Measurements from ENCODE around the gene KIR3DL1.
"Not testable (repeated sequence)": the region's sequence is repeated elsewhere in the genome, so short reads cannot be mapped to it uniquely, and the experiment has no call there.

The KIR3DL1 gene

GRCh38 chr19:54817670-54818536 is 1.6 kb downstream of the KIR3DL1 start:
- no peaks in the 10 kb centered on the region for H3F3A ChIP-seq (ENCODE audit: insufficient read depth, low read length)
- no peak overlapping the region for H2AFZ ChIP-seq (ENCODE audit: low read length)
- H3K9me3 ChIP-seq (ENCODE audit: low read length), result no peaks in the 10 kb centered on the region
- no peak overlapping the region for H3K4me2 ChIP-seq (ENCODE audit: low read length)
- H3K9me2 ChIP-seq (ENCODE audit: low read depth, low read length), result no peaks in the 10 kb centered on the region
- H4K20me1 ChIP-seq (ENCODE audit: insufficient read depth, low read length), result no peaks in the 10 kb centered on the region
- TF ChIP-seq EZH2 (IDR thresholded peaks at IDR 0.05; ENCODE audit: borderline replicate concordance, low read length) (no peak), CTCF (IDR thresholded peaks at IDR 0.05; ENCODE audit: low read length) (no peak)
- H3K27me3 ChIP-seq (ENCODE audit: insufficient read depth, low read length), result no peaks in the 10 kb centered on the region
- no peak overlapping the region for H3K4me3 ChIP-seq (ENCODE audit: low read depth, low read length, poor library complexity, severe bottlenecking)
- no peaks in the 10 kb centered on the region for H3K4me1 ChIP-seq (ENCODE audit: insufficient read depth, low read length, severe bottlenecking)
- no peak overlapping the region for H3K9ac ChIP-seq (ENCODE audit: low read length)
- no peaks in the 10 kb centered on the region for H3K79me2 ChIP-seq (ENCODE audit: insufficient read depth, low read length)
- H3K36me3 ChIP-seq (ENCODE audit: insufficient read depth, low read length), result no peaks in the 10 kb centered on the region
- H3K27ac ChIP-seq (ENCODE audit: low read depth, low read length, poor library complexity, severe bottlenecking), result no peak overlapping the region

- not testable (repeated sequence) for H3K4me3 ChIP-seq (ENCODE audit: low read depth, low read length, poor library complexity, severe bottlenecking); H3K27me3 ChIP-seq (ENCODE audit: insufficient read depth, low read length); H3K4me1 ChIP-seq (ENCODE audit: insufficient read depth, low read length, severe bottlenecking); H3K4me2 ChIP-seq (ENCODE audit: low read length); H3K79me2 ChIP-seq (ENCODE audit: insufficient read depth, low read length); H3K36me3 ChIP-seq (ENCODE audit: insufficient read depth, low read length); H3K9ac ChIP-seq (ENCODE audit: low read length); H3K9me3 ChIP-seq (ENCODE audit: low read length); H3K9me2 ChIP-seq (ENCODE audit: low read depth, low read length); H3K27ac ChIP-seq (ENCODE audit: low read depth, low read length, poor library complexity, severe bottlenecking); H2AFZ ChIP-seq (ENCODE audit: low read length); H3F3A ChIP-seq (ENCODE audit: insufficient read depth, low read length); H4K20me1 ChIP-seq (ENCODE audit: insufficient read depth, low read length)
Measured at GRCh38 chr19:54824416-54824815, 8.1 kb downstream of the KIR3DL1 start.

- not testable (repeated sequence) for H4K20me1 ChIP-seq (ENCODE audit: insufficient read depth, low read length); H3K4me3 ChIP-seq (ENCODE audit: low read depth, low read length, poor library complexity, severe bottlenecking); H3K27ac ChIP-seq (ENCODE audit: low read depth, low read length, poor library complexity, severe bottlenecking); H3F3A ChIP-seq (ENCODE audit: insufficient read depth, low read length); H3K9me2 ChIP-seq (ENCODE audit: low read depth, low read length); H3K9ac ChIP-seq (ENCODE audit: low read length); H3K79me2 ChIP-seq (ENCODE audit: insufficient read depth, low read length); H3K4me1 ChIP-seq (ENCODE audit: insufficient read depth, low read length, severe bottlenecking); H3K4me2 ChIP-seq (ENCODE audit: low read length); H3K9me3 ChIP-seq (ENCODE audit: low read length); H2AFZ ChIP-seq (ENCODE audit: low read length); H3K27me3 ChIP-seq (ENCODE audit: insufficient read depth, low read length); H3K36me3 ChIP-seq (ENCODE audit: insufficient read depth, low read length)
Measured at GRCh38 chr19:54825326-54825725, 9.1 kb downstream of the KIR3DL1 start.

GRCh38 chr19:54828064-54828463 is 11.8 kb downstream of the KIR3DL1 start:
- H3K4me2 ChIP-seq (ENCODE audit: low read length); H3K27ac ChIP-seq (ENCODE audit: low read depth, low read length, poor library complexity, severe bottlenecking); H3K27me3 ChIP-seq (ENCODE audit: insufficient read depth, low read length); H3K9me2 ChIP-seq (ENCODE audit: low read depth, low read length); H3K9me3 ChIP-seq (ENCODE audit: low read length); H3K4me3 ChIP-seq (ENCODE audit: low read depth, low read length, poor library complexity, severe bottlenecking); H3K79me2 ChIP-seq (ENCODE audit: insufficient read depth, low read length); H3K9ac ChIP-seq (ENCODE audit: low read length); H3F3A ChIP-seq (ENCODE audit: insufficient read depth, low read length); H3K36me3 ChIP-seq (ENCODE audit: insufficient read depth, low read length); H2AFZ ChIP-seq (ENCODE audit: low read length); H3K4me1 ChIP-seq (ENCODE audit: insufficient read depth, low read length, severe bottlenecking); H4K20me1 ChIP-seq (ENCODE audit: insufficient read depth, low read length): not testable (repeated sequence)

GRCh38 chr19:54832496-54832895 is 16.2 kb downstream of the KIR3DL1 start, which contains the start of gene KIR2DS4:
KIR2DS4 (plus strand) TSS chr19:54832676.
- not testable (repeated sequence) for H3K9ac ChIP-seq (ENCODE audit: low read length); H3K27me3 ChIP-seq (ENCODE audit: insufficient read depth, low read length); H3K4me3 ChIP-seq (ENCODE audit: low read depth, low read length, poor library complexity, severe bottlenecking); H3K27ac ChIP-seq (ENCODE audit: low read depth, low read length, poor library complexity, severe bottlenecking); H3K36me3 ChIP-seq (ENCODE audit: insufficient read depth, low read length); H3K9me3 ChIP-seq (ENCODE audit: low read length); H3K9me2 ChIP-seq (ENCODE audit: low read depth, low read length); H3F3A ChIP-seq (ENCODE audit: insufficient read depth, low read length); H3K4me2 ChIP-seq (ENCODE audit: low read length); H4K20me1 ChIP-seq (ENCODE audit: insufficient read depth, low read length); H3K79me2 ChIP-seq (ENCODE audit: insufficient read depth, low read length); H3K4me1 ChIP-seq (ENCODE audit: insufficient read depth, low read length, severe bottlenecking); H2AFZ ChIP-seq (ENCODE audit: low read length)

GRCh38 chr19:54835126-54835525 is 18.9 kb downstream of the KIR3DL1 start:
- not testable (repeated sequence) for H3K9me2 ChIP-seq (ENCODE audit: low read depth, low read length); H3K27ac ChIP-seq (ENCODE audit: low read depth, low read length, poor library complexity, severe bottlenecking); H2AFZ ChIP-seq (ENCODE audit: low read length); H3K36me3 ChIP-seq (ENCODE audit: insufficient read depth, low read length); H3K4me2 ChIP-seq (ENCODE audit: low read length); H3K4me1 ChIP-seq (ENCODE audit: insufficient read depth, low read length, severe bottlenecking); H3K9ac ChIP-seq (ENCODE audit: low read length); H3K4me3 ChIP-seq (ENCODE audit: low read depth, low read length, poor library complexity, severe bottlenecking); H3F3A ChIP-seq (ENCODE audit: insufficient read depth, low read length); H3K79me2 ChIP-seq (ENCODE audit: insufficient read depth, low read length); H4K20me1 ChIP-seq (ENCODE audit: insufficient read depth, low read length); H3K9me3 ChIP-seq (ENCODE audit: low read length); H3K27me3 ChIP-seq (ENCODE audit: insufficient read depth, low read length)

- H2AFZ ChIP-seq (ENCODE audit: low read length); H3K9ac ChIP-seq (ENCODE audit: low read length); H3K36me3 ChIP-seq (ENCODE audit: insufficient read depth, low read length); H3F3A ChIP-seq (ENCODE audit: insufficient read depth, low read length); H3K4me1 ChIP-seq (ENCODE audit: insufficient read depth, low read length, severe bottlenecking); H3K27ac ChIP-seq (ENCODE audit: low read depth, low read length, poor library complexity, severe bottlenecking); H3K9me3 ChIP-seq (ENCODE audit: low read length); H3K9me2 ChIP-seq (ENCODE audit: low read depth, low read length); H4K20me1 ChIP-seq (ENCODE audit: insufficient read depth, low read length); H3K4me3 ChIP-seq (ENCODE audit: low read depth, low read length, poor library complexity, severe bottlenecking); H3K79me2 ChIP-seq (ENCODE audit: insufficient read depth, low read length); H3K27me3 ChIP-seq (ENCODE audit: insufficient read depth, low read length); H3K4me2 ChIP-seq (ENCODE audit: low read length): not testable (repeated sequence)
Measured at GRCh38 chr19:54837522-54837921, 21.3 kb downstream of the KIR3DL1 start.

All from OCI-LY1 (cell line).